TTC549 (cell line): ENCODE results near the gene CLHC1.
"Not testable (repeated sequence)": the region's sequence is repeated elsewhere in the genome, so short reads cannot be mapped to it uniquely, and the experiment has no call there.

ENCODE experiments used
- FAIRE-seq: peaks from 2 replicates; lab custom pipeline; 2012; peaks lifted over from hg19 to GRCh38; lab: Jason Lieb, UNC

The CLHC1 gene

GRCh38 chr2:55232863-55233657 lies 967 bp upstream of the CLHC1 start:
- FAIRE-seq = no peak

GRCh38 chr2:55231546-55232083 lies 478 bp downstream of the CLHC1 start:
- FAIRE-seq = no peak

- no peak for FAIRE-seq
Observed at GRCh38 chr2:55230551-55230950, 1.5 kb downstream of the CLHC1 start.

GRCh38 chr2:55229221-55229620 lies 2.9 kb downstream of the CLHC1 start:
- FAIRE-seq = no peak

GRCh38 chr2:55228226-55228563 lies 3.9 kb downstream of the CLHC1 start:
- no peak for FAIRE-seq

- not testable (repeated sequence) for FAIRE-seq
Observed at GRCh38 chr2:55227437-55228225, 4.5 kb downstream of the CLHC1 start.

GRCh38 chr2:55225481-55226020 lies 6.5 kb downstream of the CLHC1 start:
- no peak for FAIRE-seq

- FAIRE-seq = no peak
Observed at GRCh38 chr2:55224761-55225261, 7.3 kb downstream of the CLHC1 start.

GRCh38 chr2:55223958-55224760 lies 7.9 kb downstream of the CLHC1 start:
- no peak for FAIRE-seq

GRCh38 chr2:55213822-55214221 lies 18.3 kb downstream of the CLHC1 start:
- FAIRE-seq = no peak

GRCh38 chr2:55204950-55205349 lies 27.1 kb downstream of the CLHC1 start:
- no peak for FAIRE-seq

GRCh38 chr2:55204536-55204935 lies 27.6 kb downstream of the CLHC1 start:
- FAIRE-seq = no peak

GRCh38 chr2:55200416-55200815 lies 31.7 kb downstream of the CLHC1 start:
- no peak for FAIRE-seq

GRCh38 chr2:55196526-55196925 lies 35.6 kb downstream of the CLHC1 start:
- no peak for FAIRE-seq

- not testable (repeated sequence) for FAIRE-seq
Observed at GRCh38 chr2:55191888-55192287, 40.2 kb downstream of the CLHC1 start.

GRCh38 chr2:55186837-55187236 lies 45.3 kb downstream of the CLHC1 start:
- not testable (repeated sequence) for FAIRE-seq

GRCh38 chr2:55180374-55180773 lies 51.7 kb downstream of the CLHC1 start:
- no peak for FAIRE-seq

GRCh38 chr2:55176094-55176415 lies 56.0 kb downstream of the CLHC1 start:
- FAIRE-seq = no peak

- peak; percentile 96 for FAIRE-seq
Observed at GRCh38 chr2:55175254-55176093, 56.6 kb downstream of the CLHC1 start.

GRCh38 chr2:55173438-55174054 lies 58.5 kb downstream of the CLHC1 start:
- FAIRE-seq = no peak

- FAIRE-seq = no peak
Observed at GRCh38 chr2:55169915-55170314, 62.2 kb downstream of the CLHC1 start.
